ENCODE results near the gene ARHGEF10L.

ARHGEF10L gene

GRCh38 chr1:17550729-17551584 lies 11.5 kb downstream of the ARHGEF10L start:
- no peak for DNase-seq

- no peak for DNase-seq
These were observed 12.3 kb downstream of the ARHGEF10L start for GRCh38 chr1:17551755-17552234.

- DNase-seq = no peak
These were observed 14.6 kb downstream of the ARHGEF10L start for GRCh38 chr1:17553975-17554700.

- no peak for DNase-seq
These were observed 15.5 kb downstream of the ARHGEF10L start for GRCh38 chr1:17554954-17555353.

- no peak for DNase-seq
These were observed 18.5 kb downstream of the ARHGEF10L start for GRCh38 chr1:17557986-17558385.

GRCh38 chr1:17558541-17558940 lies 19.0 kb downstream of the ARHGEF10L start:
- no peak for DNase-seq

GRCh38 chr1:17558954-17559614 lies 19.6 kb downstream of the ARHGEF10L start:
- DNase-seq = no peak

- no peak for DNase-seq
These were observed 20.3 kb downstream of the ARHGEF10L start for GRCh38 chr1:17559615-17560419.

GRCh38 chr1:17561247-17561548 lies 21.7 kb downstream of the ARHGEF10L start:
- DNase-seq = no peak

GRCh38 chr1:17561561-17561985 lies 22.1 kb downstream of the ARHGEF10L start:
- DNase-seq = no peak

- no peak for DNase-seq
These were observed 22.9 kb downstream of the ARHGEF10L start for GRCh38 chr1:17562375-17562774.

GRCh38 chr1:17563494-17564281 lies 24.2 kb downstream of the ARHGEF10L start:
- no peak for DNase-seq

- no peak for DNase-seq
These were observed 25.2 kb downstream of the ARHGEF10L start for GRCh38 chr1:17564458-17565393.

- DNase-seq = no peak
These were observed 26.2 kb downstream of the ARHGEF10L start for GRCh38 chr1:17565461-17566252.

- no peak for DNase-seq
These were observed 26.9 kb downstream of the ARHGEF10L start for GRCh38 chr1:17566417-17566816.

GRCh38 chr1:17566892-17567291 lies 27.4 kb downstream of the ARHGEF10L start:
- DNase-seq = no peak

GRCh38 chr1:17567582-17567981 lies 28.1 kb downstream of the ARHGEF10L start:
- no peak for DNase-seq

- no peak for DNase-seq
These were observed 28.8 kb downstream of the ARHGEF10L start for GRCh38 chr1:17568014-17568900.
